Right atrium auricular region (tissue), 2 donors: ENCODE measurements around the gene CD226. TPM values are rescaled to one million over a fixed set of nuclear protein-coding genes. Genes with fewer than 3 reads are reported as not detected.
"Not testable (repeated sequence)": the region's sequence is repeated elsewhere in the genome, so short reads cannot be mapped to it uniquely, and the experiment has no call there.

Experiments used
- DNase-seq: peaks from one replicate; pipeline ENCODE4 v3.0.0-alpha.2; 2019; ENCODE audit warnings: low spot score
- H3K27ac ChIP-seq, 2 donors: fragments of 200-600 bp; sonication (generic); 1 replicate in 1 of 2; 2 replicates in 1 of 2; pipeline ENCODE4 v1.5.1; 2016 to 2019
- H3K27me3 ChIP-seq, 2 donors: fragments of 200-600 bp; sonication (generic); one replicate each; pipeline versions ENCODE4 v1.5.1 to v1.6.0; 2017 to 2019
- H3K36me3 ChIP-seq: fragments of 200-600 bp; sonication (generic); one replicate; pipeline ENCODE4 v1.5.1; 2016
- H3K4me1 ChIP-seq, 2 donors: fragments of 200-600 bp; sonication (generic); one replicate each; pipeline versions ENCODE4 v1.5.1 to v1.6.0; 2017 to 2019
- H3K4me3 ChIP-seq, 2 donors: fragments of 200-600 bp; sonication (generic); 1 replicate in 1 of 2; 2 replicates in 1 of 2; pipeline ENCODE4 v1.5.1; 2017 to 2019; ENCODE audit warnings: mild to moderate bottlenecking in 1 of 2, moderate library complexity in 1 of 2
- H3K9me3 ChIP-seq, 2 donors: fragments of 200-600 bp; sonication (generic); one replicate each; pipeline ENCODE4 v1.5.1; 2019
- total RNA-seq, 2 donors: library from RNA; depleted of rRNA; stranded (reverse); fragments of >200 nt; gene quantifications; one replicate each; pipeline ENCODE4 v1.1.0, GENCODE V29; 2016
- TF ChIP-seq, protein P1 (sequence below), 2 donors: fragments of 200-600 bp; sonication (generic); IDR thresholded peaks; one replicate each; pipeline ENCODE4 v1.5.1; 2019; ENCODE audit warnings: antibody characterized with exemption in 2 of 2

Gene CD226
- total RNA-seq, 2 donors from 2014 or later, result 0.22 to 1.3 TPM

DNA sequence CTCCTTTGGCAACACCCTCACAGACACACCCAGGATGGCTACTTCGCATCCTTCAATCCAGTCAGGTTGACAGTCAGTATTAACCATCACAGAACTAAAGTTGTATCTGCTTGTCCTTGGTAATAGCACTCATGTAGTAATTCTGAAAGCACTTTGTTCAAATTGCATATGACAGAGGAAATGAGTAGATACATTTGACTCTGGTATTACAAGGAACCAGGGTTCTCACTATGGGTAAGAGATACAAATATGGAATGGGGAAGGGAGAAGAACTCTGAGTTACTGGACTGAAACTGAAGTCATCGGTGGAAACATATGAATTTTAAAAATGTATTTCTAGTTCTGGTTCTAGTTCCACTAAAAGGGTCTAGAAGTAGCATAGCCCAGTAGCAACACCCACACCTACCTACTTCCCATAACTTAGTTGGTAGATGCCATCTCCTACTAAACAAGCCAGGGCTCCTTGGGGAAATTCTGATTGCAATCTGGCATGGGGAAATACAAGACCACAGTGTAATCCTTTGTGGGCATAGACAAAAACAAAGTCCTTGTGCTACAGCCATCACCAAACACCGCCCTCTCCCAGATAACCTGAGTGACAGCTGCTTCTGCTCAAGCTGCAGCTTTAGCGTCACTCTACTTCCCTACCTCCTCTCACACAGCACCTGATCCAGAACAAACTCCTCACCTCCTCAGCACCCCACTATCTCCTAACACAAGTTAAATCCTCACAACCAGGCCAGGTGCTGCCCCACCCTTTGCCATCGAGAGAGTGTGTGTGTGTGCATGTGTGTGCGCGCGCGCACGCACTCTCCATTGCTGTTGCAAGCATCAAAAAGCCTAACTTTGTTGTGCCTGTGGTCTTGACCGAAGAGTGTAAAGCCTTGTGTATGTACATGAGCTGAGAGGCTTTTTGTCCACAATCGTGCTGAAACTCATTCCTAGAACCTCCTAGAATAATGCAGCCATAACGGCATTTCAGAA, 31.4 kb upstream of the CD226 start:
- no peak overlapping the region for H3K4me3 ChIP-seq
- TF ChIP-seq, protein P1, sequence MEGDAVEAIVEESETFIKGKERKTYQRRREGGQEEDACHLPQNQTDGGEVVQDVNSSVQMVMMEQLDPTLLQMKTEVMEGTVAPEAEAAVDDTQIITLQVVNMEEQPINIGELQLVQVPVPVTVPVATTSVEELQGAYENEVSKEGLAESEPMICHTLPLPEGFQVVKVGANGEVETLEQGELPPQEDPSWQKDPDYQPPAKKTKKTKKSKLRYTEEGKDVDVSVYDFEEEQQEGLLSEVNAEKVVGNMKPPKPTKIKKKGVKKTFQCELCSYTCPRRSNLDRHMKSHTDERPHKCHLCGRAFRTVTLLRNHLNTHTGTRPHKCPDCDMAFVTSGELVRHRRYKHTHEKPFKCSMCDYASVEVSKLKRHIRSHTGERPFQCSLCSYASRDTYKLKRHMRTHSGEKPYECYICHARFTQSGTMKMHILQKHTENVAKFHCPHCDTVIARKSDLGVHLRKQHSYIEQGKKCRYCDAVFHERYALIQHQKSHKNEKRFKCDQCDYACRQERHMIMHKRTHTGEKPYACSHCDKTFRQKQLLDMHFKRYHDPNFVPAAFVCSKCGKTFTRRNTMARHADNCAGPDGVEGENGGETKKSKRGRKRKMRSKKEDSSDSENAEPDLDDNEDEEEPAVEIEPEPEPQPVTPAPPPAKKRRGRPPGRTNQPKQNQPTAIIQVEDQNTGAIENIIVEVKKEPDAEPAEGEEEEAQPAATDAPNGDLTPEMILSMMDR (IDR thresholded peaks at IDR 0.05), result no peak
- H3K4me1 ChIP-seq, result no peaks in the 10 kb centered on the region
- peaks cover 0 to 19% of the 10 kb centered on the region in 2 donors for H3K9me3 ChIP-seq
- H3K36me3 ChIP-seq, result no peaks in the 10 kb centered on the region
- H3K27me3 ChIP-seq, result no peaks in the 10 kb centered on the region
- H3K27ac ChIP-seq, result no peak overlapping the region
- DNase-seq, result no peak

DNA sequence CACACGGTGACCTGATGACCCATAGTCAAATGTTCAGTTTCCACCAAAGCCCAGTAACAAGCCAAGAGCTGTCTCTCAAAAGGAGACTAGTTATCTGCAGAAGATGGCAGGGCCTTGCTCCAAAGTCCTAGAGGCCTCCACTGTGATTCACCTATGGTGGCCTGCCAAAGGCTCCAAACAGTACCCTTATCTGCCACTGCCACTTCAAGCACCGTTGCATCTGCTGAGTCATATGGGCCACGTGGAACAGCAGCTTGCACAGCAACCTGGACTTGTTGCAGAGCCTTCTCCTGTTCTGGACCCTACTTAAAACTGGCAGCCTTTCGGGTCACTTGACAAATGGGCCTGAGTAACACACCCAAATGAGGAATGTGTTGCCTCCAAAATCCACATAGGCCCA, 27.6 kb upstream of the CD226 start:
- DNase-seq, result not testable (repeated sequence)
- H3K9me3 ChIP-seq, result peaks cover 0 to 19% of the 10 kb centered on the region in 2 donors

DNA sequence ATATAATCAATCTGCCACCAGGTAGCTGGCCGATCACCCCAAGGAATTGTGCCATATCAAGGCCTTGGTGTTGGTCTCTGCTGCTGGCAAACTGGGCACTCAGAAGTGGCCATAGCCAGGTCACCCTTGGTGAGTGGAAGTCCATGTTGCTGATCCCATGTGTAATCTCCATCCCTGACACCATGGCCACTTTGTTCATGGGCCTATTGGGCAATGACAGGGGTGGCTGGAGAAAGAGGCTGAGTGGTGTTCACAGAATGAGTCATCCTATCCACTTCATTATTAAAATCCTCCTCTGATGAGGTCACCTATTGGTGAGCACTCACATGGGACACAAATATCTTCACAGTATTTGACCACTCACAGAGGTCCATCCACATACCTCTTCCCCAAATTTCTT, 26.7 kb upstream of the CD226 start:
- DNase-seq, result no peak
- H3K4me3 ChIP-seq, result no peak overlapping the region
- H3K9me3 ChIP-seq, result peaks cover 0 to 19% of the 10 kb centered on the region in 2 donors
- H3K4me1 ChIP-seq, result no peaks in the 10 kb centered on the region
- no peaks in the 10 kb centered on the region for H3K36me3 ChIP-seq
- no peak overlapping the region for H3K27ac ChIP-seq
- TF ChIP-seq, protein P1 (IDR thresholded peaks at IDR 0.05), result no peak
- no peaks in the 10 kb centered on the region for H3K27me3 ChIP-seq

More for the DNA sequence above, 27.6 kb upstream of the CD226 start:
- not testable (repeated sequence) for H3K27me3 ChIP-seq, H3K36me3 ChIP-seq, H3K4me1 ChIP-seq, H3K4me3 ChIP-seq, H3K27ac ChIP-seq

DNA sequence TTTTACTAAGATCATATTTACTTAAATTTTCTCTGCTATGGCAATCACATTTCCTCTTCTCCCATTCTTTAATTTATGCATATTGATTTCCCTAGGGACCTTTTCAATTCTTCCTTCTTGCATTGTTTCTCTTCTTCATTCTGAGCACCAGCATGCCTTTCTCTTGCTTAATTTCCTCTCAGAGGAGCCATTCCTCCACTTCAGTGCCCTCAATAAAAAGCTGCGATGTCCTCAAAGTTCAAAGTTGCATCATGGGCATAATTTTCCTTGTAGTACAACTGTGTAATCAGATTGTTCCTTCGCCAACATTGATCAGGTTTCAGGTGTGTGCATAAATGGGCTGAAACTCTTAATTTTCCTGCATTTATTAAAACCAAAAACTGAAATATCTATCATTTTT, 21.8 kb upstream of the CD226 start:
- no peak overlapping the region for H3K27ac ChIP-seq
- TF ChIP-seq, protein P1 (IDR thresholded peaks at IDR 0.05), result no peak
- no peaks in the 10 kb centered on the region for H3K36me3 ChIP-seq
- DNase-seq, result no peak
- H3K4me3 ChIP-seq, result no peak overlapping the region
- no peaks in the 10 kb centered on the region for H3K9me3 ChIP-seq
- H3K4me1 ChIP-seq, result no peaks in the 10 kb centered on the region
- no peaks in the 10 kb centered on the region for H3K27me3 ChIP-seq

DNA sequence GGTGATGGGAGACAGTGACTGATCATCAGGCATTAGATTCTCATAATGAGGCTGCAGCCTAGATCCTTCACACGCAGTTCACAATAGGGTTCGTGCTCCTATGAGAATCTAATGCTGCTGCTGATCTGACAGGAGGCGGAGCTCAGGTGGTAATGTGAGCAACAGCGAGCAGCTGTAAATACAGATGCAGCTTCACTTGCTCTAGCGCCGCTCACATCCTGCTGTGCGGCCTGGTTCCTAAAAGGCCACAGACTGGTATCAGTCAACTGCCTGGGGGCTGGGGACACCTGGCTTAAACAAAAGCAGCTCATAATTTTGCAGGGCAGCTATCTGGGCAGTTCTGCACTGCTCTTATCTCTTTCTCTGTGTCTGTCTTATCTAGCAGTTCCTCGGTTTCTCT, 20.4 kb upstream of the CD226 start:
- DNase-seq, result no peak
- no peak overlapping the region for H3K27ac ChIP-seq
- no peaks in the 10 kb centered on the region for H3K9me3 ChIP-seq
- H3K27me3 ChIP-seq, result no peaks in the 10 kb centered on the region
- H3K4me1 ChIP-seq, result no peaks in the 10 kb centered on the region
- H3K4me3 ChIP-seq, result no peak overlapping the region
- TF ChIP-seq, protein P1 (IDR thresholded peaks at IDR 0.05), result no peak
- H3K36me3 ChIP-seq, result no peaks in the 10 kb centered on the region

DNA sequence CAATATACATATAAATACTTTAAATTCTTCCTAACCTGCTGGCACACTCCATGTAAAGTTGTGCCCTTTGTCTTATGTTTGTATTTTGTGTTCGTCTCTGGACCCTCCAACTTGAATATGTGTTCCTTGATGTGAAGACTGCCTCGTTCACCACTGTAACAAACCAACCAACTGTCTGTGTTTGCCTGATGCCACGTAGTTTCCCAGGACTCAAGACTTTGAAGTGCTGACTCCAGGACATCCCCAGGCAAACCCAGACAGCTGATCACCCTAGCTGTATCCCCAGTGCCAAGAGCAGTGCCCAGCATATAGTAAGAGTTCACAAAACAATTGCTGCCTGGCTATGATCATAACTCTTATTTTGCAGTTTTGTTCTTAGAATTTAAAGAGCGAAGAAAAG, 15.5 kb upstream of the CD226 start:
- no peak overlapping the region for H3K27ac ChIP-seq
- DNase-seq, result no peak
- H3K9me3 ChIP-seq, result no peaks in the 10 kb centered on the region
- H3K36me3 ChIP-seq, result no peaks in the 10 kb centered on the region
- TF ChIP-seq, protein P1 (IDR thresholded peaks at IDR 0.05), result no peak
- H3K4me1 ChIP-seq, result no peaks in the 10 kb centered on the region
- H3K4me3 ChIP-seq, result no peak overlapping the region
- no peaks in the 10 kb centered on the region for H3K27me3 ChIP-seq
